GM21619 (cell line): ENCODE results near the gene ACSL3.
"Not testable (repeated sequence)": the region's sequence is repeated elsewhere in the genome, so short reads cannot be mapped to it uniquely, and the experiment has no call there.

Source experiments
- ATAC-seq: cut with Tn5 transposase; IDR thresholded peaks from one replicate; pipeline ENCODE4 v1.9.1; 2021; ENCODE audit not compliant: unreplicated experiment

Gene ACSL3

GRCh38 chr2:222860740-222861410 is at the start of gene ACSL3:
TSS of gene ACSL3 (plus strand) at chr2:222861036. CDS start at chr2:222908773, 47,737 bp downstream.
- ATAC-seq, result peak; percentile 98

GRCh38 chr2:222811828-222812227 is 49.0 kb upstream of the ACSL3 start:
- no peak for ATAC-seq

- ATAC-seq, result peak; percentile 96
Measured at GRCh38 chr2:222813177-222813843, 47.5 kb upstream of the ACSL3 start.

- no peak for ATAC-seq
Measured at GRCh38 chr2:222819722-222820333, 41.0 kb upstream of the ACSL3 start.

GRCh38 chr2:222823183-222823930 is 37.5 kb upstream of the ACSL3 start:
- no peak for ATAC-seq

- no peak for ATAC-seq
Measured at GRCh38 chr2:222825031-222825430, 35.8 kb upstream of the ACSL3 start.

GRCh38 chr2:222827417-222827816 is 33.4 kb upstream of the ACSL3 start:
- no peak for ATAC-seq

GRCh38 chr2:222828572-222828971 is 32.3 kb upstream of the ACSL3 start:
- no peak for ATAC-seq

- ATAC-seq, result no peak
Measured at GRCh38 chr2:222830164-222830563, 30.7 kb upstream of the ACSL3 start.

- ATAC-seq, result no peak
Measured at GRCh38 chr2:222833410-222833809, 27.4 kb upstream of the ACSL3 start.

GRCh38 chr2:222835143-222835822 is 25.6 kb upstream of the ACSL3 start:
- ATAC-seq, result no peak

GRCh38 chr2:222835823-222836151 is 25.0 kb upstream of the ACSL3 start:
- no peak for ATAC-seq

- ATAC-seq, result no peak
Measured at GRCh38 chr2:222837643-222838056, 23.2 kb upstream of the ACSL3 start.

GRCh38 chr2:222840060-222840802 is 20.6 kb upstream of the ACSL3 start:
- no peak for ATAC-seq

- ATAC-seq, result no peak
Measured at GRCh38 chr2:222842491-222843174, 18.2 kb upstream of the ACSL3 start.

- ATAC-seq, result no peak
Measured at GRCh38 chr2:222844323-222844722, 16.5 kb upstream of the ACSL3 start.

- not testable (repeated sequence) for ATAC-seq
Measured at GRCh38 chr2:222845314-222845713, 15.5 kb upstream of the ACSL3 start.

GRCh38 chr2:222846003-222846402 is 14.8 kb upstream of the ACSL3 start:
- ATAC-seq, result no peak

- ATAC-seq, result not testable (repeated sequence)
Measured at GRCh38 chr2:222848031-222848430, 12.8 kb upstream of the ACSL3 start.

- ATAC-seq, result no peak
Measured at GRCh38 chr2:222848862-222849261, 12.0 kb upstream of the ACSL3 start.
